Measurements from ENCODE around the gene TEX28.

DNA sequence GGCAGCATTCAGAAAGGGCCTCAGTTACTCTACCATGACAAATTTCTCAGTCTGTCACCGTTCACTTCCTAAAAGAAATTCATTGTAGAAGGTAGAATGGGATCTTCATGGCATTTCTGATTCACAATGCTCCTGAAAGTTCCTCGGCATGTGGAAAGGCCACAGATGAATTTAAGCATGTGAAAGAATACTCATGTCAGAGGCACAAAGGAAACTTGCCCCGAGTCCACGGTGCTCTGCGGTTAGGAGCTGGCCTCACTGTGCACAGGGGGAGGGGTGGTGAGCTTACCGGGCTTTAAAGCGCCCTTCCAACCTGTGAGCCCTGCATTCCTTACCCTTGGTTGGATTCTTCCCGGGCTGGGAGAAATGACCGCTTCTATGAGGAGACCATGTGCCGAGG, 9.9 kb upstream of the TEX28 start:
- TF ChIP-seq, protein P1, sequence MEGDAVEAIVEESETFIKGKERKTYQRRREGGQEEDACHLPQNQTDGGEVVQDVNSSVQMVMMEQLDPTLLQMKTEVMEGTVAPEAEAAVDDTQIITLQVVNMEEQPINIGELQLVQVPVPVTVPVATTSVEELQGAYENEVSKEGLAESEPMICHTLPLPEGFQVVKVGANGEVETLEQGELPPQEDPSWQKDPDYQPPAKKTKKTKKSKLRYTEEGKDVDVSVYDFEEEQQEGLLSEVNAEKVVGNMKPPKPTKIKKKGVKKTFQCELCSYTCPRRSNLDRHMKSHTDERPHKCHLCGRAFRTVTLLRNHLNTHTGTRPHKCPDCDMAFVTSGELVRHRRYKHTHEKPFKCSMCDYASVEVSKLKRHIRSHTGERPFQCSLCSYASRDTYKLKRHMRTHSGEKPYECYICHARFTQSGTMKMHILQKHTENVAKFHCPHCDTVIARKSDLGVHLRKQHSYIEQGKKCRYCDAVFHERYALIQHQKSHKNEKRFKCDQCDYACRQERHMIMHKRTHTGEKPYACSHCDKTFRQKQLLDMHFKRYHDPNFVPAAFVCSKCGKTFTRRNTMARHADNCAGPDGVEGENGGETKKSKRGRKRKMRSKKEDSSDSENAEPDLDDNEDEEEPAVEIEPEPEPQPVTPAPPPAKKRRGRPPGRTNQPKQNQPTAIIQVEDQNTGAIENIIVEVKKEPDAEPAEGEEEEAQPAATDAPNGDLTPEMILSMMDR (IDR thresholded peaks at IDR 0.05; ENCODE audit: insufficient read depth, low read depth, low read length): no peak
- TF ChIP-seq EZH2 (IDR thresholded peaks at IDR 0.05; ENCODE audit: insufficient read depth, low read length): no peak

Measured in astrocyte (in vitro differentiated cells and primary cell).